Measurements from ENCODE around the gene DACH1. TPM values are rescaled to one million over a fixed set of nuclear protein-coding genes. Genes with fewer than 3 reads are reported as not detected.

Gene DACH1
- total and polyA plus RNA-seq, 9 of the 15 experiments (the other 6 are each of a cell fraction or from before 2014, with no cell fraction given): 0.04 to 0.07 (median 0.04) TPM; not detected in 2

DNA sequence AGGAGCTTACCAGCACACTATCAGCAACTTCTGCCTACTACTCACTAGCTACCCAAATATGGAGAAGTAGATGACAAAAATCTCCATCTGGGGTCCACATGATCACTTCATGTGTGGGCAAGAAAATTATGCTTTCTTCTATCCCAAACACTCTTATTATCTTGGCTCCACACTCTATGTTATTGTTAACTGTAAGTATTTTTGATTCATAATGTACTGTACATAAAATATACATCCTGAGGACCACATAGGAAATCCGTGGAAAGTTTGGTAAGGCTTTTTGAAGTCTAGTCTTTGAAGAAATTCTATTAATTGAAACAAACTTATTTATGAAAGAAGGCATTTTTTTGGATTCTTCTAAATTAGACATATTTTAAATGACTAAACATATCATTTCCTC lies 378.8 kb downstream of the DACH1 start:
- WGBS (ENCODE audit: insufficient coverage, low coverage, missing lambda C conversion rate): 0% methylated on average over 1 of the region's 1 CpG
- CTCF ChIA-PET (ENCODE audit: low intra/inter-chr PET ratio): no interaction called here
- no peak for FAIRE-seq

More for the DNA sequence above, 378.8 kb downstream of the DACH1 start:
- POLR2A ChIA-PET: no interaction called here
- no peak overlapping the region for H3K9ac ChIP-seq (ENCODE audit: insufficient read depth in 1 of 2, low read depth in 2 of 2, low read length in 2 of 2)
- TF ChIP-seq TFAM (CRISPR knock-in tag; conservative IDR thresholded peaks at IDR 0.05) (no peak), BRD4 (IDR thresholded peaks at IDR 0.05) (no peak), RB1 (IDR thresholded peaks at IDR 0.05; ENCODE audit: low read depth) (no peak), ZNF12 (CRISPR knock-in tag; IDR thresholded peaks at IDR 0.05) (no peak), ZKSCAN1 (IDR thresholded peaks at IDR 0.05; ENCODE audit: low read depth, low read length) (no peak), ERF (CRISPR knock-in tag; IDR thresholded peaks at IDR 0.05) (no peak), ARID3B (CRISPR knock-in tag; IDR thresholded peaks at IDR 0.05; ENCODE audit: borderline replicate concordance) (no peak), TARDBP (IDR thresholded peaks at IDR 0.05) (no peak)
- H3K36me3 ChIP-seq (ENCODE audit: control insufficient read depth, insufficient read depth, low read length): no peaks in the 10 kb centered on the region
- no peak overlapping the region for H3K4me3 ChIP-seq
- H3K27ac ChIP-seq (ENCODE audit: extremely low read depth, low read depth, low read length): no peak overlapping the region
- intact Hi-C loops (cut with micrococcal nuclease) (no loop called here), in situ Hi-C loops (cut with MboI) (no loop called here)
- DNase-seq (ENCODE audit: extremely low read depth in 1 of 4, low spot score in 3 of 4) (no peak), ATAC-seq (no peak)
- no peak overlapping the region for H2AFZ ChIP-seq (ENCODE audit: low read depth, low read length)
- H3K9me1 ChIP-seq (ENCODE audit: control insufficient read depth, insufficient read depth, low read length): no peaks in the 10 kb centered on the region
- no peaks in the 10 kb centered on the region for H4K20me1 ChIP-seq (replicated peaks; ENCODE audit: control insufficient read depth, insufficient read depth, low read length)
- H3K9me3 ChIP-seq (replicated peaks; ENCODE audit: control insufficient read depth, insufficient read depth, low read depth, low read length): no peaks in the 10 kb centered on the region; the same call in 1 of the 2 replicates
- no peak overlapping the region for H3K4me2 ChIP-seq (ENCODE audit: insufficient read depth, low read length)
- H3K4me1 ChIP-seq (replicated peaks in 1 of 2; ENCODE audit: control insufficient read depth in 2 of 2, insufficient read depth in 2 of 2, low read length in 2 of 2): no peaks in the 10 kb centered on the region
- H3K79me2 ChIP-seq (ENCODE audit: control insufficient read depth, insufficient read depth, low read length): no peaks in the 10 kb centered on the region
- BruUV-seq (replicated peaks): no TSS peak
- no peaks in the 10 kb centered on the region for H3K27me3 ChIP-seq (ENCODE audit: control insufficient read depth in 2 of 2, insufficient read depth in 2 of 2, low read length in 2 of 2)

Measured in K562 (cell line).